IMR-90 (cell line): ENCODE results near the gene CDKAL1.

ENCODE experiments used
- CHD1 ChIP-seq: IDR thresholded peaks from 2 replicates; pipeline ENCODE4 v1.6.1; 2012; ENCODE audit warnings: low read depth, low read length, improper control_type of control experiment
- MAFK ChIP-seq: IDR thresholded peaks from 2 replicates; pipeline ENCODE4 v1.6.1; 2012; ENCODE audit warnings: low read depth, low read length, improper control_type of control experiment
- NFE2L2 ChIP-seq: fragments of 150-350 bp; IDR thresholded peaks from 2 replicates; pipeline ENCODE4 v1.6.1; 2016; ENCODE audit warnings: low read depth, mild to moderate bottlenecking, low read length
- POLR2A ChIP-seq: IDR thresholded peaks from 2 replicates; pipeline ENCODE4 v1.6.1; 2012; ENCODE audit warnings: mild to moderate bottlenecking, low read depth, low read length
- RAD21 ChIP-seq: IDR thresholded peaks from 2 replicates; pipeline ENCODE4 v1.6.1; 2012; ENCODE audit warnings: low read length, improper control_type of control experiment
- RCOR1 ChIP-seq: IDR thresholded peaks from 2 replicates; pipeline ENCODE4 v1.6.1; 2012; ENCODE audit warnings: mild to moderate bottlenecking, low read length, improper control_type of control experiment; ENCODE audit not compliant: insufficient replicate concordance
- RFX5 ChIP-seq: IDR thresholded peaks from 2 replicates; pipeline ENCODE4 v1.8.0; 2012; ENCODE audit warnings: low read depth, mild to moderate bottlenecking, low read length, moderate library complexity
- TF ChIP-seq, protein P1 (sequence below): conservative IDR thresholded peaks from 2 replicates; pipeline ENCODE4 v1.5.1; 2012; ENCODE audit warnings: mild to moderate bottlenecking, low read depth, low read length, improper control_type of control experiment
- TF ChIP-seq, protein P2 (sequence below): fragments of 150-350 bp; IDR thresholded peaks from 2 replicates; pipeline ENCODE4 v1.6.1; 2017; ENCODE audit warnings: mild to moderate bottlenecking, antibody characterized with exemption, low read length, low read depth

DNA sequence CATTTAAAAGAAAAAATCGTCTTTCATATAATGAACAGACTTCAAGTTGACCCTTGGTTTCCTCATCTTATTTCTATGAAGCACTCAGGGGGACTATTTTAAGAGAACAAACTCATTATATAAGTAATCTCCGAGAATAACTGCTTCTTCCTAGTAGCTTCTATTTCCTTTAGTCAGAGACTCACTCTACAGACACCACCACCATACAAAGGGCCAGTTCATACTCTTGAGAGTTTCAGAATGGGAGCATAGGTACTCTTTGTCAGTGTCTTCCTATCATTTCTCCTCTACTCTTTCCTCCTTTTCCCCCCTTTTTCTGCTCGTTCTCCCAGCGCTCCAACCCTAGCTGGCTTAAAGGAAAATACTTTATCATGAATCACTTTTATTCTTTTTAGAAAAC, 104.9 kb downstream of the CDKAL1 start:
- TF ChIP-seq, protein P1, sequence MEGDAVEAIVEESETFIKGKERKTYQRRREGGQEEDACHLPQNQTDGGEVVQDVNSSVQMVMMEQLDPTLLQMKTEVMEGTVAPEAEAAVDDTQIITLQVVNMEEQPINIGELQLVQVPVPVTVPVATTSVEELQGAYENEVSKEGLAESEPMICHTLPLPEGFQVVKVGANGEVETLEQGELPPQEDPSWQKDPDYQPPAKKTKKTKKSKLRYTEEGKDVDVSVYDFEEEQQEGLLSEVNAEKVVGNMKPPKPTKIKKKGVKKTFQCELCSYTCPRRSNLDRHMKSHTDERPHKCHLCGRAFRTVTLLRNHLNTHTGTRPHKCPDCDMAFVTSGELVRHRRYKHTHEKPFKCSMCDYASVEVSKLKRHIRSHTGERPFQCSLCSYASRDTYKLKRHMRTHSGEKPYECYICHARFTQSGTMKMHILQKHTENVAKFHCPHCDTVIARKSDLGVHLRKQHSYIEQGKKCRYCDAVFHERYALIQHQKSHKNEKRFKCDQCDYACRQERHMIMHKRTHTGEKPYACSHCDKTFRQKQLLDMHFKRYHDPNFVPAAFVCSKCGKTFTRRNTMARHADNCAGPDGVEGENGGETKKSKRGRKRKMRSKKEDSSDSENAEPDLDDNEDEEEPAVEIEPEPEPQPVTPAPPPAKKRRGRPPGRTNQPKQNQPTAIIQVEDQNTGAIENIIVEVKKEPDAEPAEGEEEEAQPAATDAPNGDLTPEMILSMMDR: no peak
- TF ChIP-seq, protein P2, sequence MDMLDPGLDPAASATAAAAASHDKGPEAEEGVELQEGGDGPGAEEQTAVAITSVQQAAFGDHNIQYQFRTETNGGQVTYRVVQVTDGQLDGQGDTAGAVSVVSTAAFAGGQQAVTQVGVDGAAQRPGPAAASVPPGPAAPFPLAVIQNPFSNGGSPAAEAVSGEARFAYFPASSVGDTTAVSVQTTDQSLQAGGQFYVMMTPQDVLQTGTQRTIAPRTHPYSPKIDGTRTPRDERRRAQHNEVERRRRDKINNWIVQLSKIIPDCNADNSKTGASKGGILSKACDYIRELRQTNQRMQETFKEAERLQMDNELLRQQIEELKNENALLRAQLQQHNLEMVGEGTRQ: no peak
- no peak for TF ChIP-seq RCOR1
- TF ChIP-seq POLR2A: no peak
- TF ChIP-seq NFE2L2: no peak
- TF ChIP-seq MAFK: no peak
- no peak for TF ChIP-seq CHD1
- TF ChIP-seq RFX5: no peak
- TF ChIP-seq RAD21: no peak
